ENCODE measurements around the gene CACNA1C. TPM values are rescaled to one million over a fixed set of nuclear protein-coding genes. Genes with fewer than 3 reads are reported as not detected.

The CACNA1C gene
- total RNA-seq, 2 donors from 2014 or later, result 0.84 to 10.2 TPM

- Histone ChIP-seq H3K4me3 (no peak overlapping the region), H3K4me1 (no peaks in the 10 kb centered on the region), H3K9me3 (no peaks in the 10 kb centered on the region), H3K36me3 (no peaks in the 10 kb centered on the region), H3K27ac (no peak overlapping the region), H3K27me3 (no peaks in the 10 kb centered on the region), H3K9ac (ENCODE audit: low read depth in 2 of 2, low read length in 2 of 2) (no peak overlapping the region)
- intact Hi-C loops (cut with DNase I), result loop anchor here (10.0 kb wide), 1 partner anchor 99 kb away; no protein-coding TSS in a partner anchor
- TF ChIP-seq, protein P1, sequence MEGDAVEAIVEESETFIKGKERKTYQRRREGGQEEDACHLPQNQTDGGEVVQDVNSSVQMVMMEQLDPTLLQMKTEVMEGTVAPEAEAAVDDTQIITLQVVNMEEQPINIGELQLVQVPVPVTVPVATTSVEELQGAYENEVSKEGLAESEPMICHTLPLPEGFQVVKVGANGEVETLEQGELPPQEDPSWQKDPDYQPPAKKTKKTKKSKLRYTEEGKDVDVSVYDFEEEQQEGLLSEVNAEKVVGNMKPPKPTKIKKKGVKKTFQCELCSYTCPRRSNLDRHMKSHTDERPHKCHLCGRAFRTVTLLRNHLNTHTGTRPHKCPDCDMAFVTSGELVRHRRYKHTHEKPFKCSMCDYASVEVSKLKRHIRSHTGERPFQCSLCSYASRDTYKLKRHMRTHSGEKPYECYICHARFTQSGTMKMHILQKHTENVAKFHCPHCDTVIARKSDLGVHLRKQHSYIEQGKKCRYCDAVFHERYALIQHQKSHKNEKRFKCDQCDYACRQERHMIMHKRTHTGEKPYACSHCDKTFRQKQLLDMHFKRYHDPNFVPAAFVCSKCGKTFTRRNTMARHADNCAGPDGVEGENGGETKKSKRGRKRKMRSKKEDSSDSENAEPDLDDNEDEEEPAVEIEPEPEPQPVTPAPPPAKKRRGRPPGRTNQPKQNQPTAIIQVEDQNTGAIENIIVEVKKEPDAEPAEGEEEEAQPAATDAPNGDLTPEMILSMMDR (IDR thresholded peaks at IDR 0.05), result no peak
- DNase-seq, result no peak
Measured at GRCh38 chr12:2686280-2686646, 633.5 kb downstream of the CACNA1C start.

- TF ChIP-seq, protein P1 (IDR thresholded peaks at IDR 0.05), result no peak
- Histone ChIP-seq H3K9me3 (no peaks in the 10 kb centered on the region), H3K4me1 (no peaks in the 10 kb centered on the region), H3K4me3 (no peak overlapping the region), H3K27ac (no peak overlapping the region), H3K9ac (ENCODE audit: low read depth in 2 of 2, low read length in 2 of 2) (no peak overlapping the region), H3K27me3 (no peaks in the 10 kb centered on the region), H3K36me3 (no peaks in the 10 kb centered on the region)
- intact Hi-C loops (cut with DNase I), result loop anchor here (10.0 kb wide), 1 partner anchor 98 kb away; no protein-coding TSS in a partner anchor
- DNase-seq, result no peak
Measured at GRCh38 chr12:2687058-2687457, 634.3 kb downstream of the CACNA1C start.

DNA sequence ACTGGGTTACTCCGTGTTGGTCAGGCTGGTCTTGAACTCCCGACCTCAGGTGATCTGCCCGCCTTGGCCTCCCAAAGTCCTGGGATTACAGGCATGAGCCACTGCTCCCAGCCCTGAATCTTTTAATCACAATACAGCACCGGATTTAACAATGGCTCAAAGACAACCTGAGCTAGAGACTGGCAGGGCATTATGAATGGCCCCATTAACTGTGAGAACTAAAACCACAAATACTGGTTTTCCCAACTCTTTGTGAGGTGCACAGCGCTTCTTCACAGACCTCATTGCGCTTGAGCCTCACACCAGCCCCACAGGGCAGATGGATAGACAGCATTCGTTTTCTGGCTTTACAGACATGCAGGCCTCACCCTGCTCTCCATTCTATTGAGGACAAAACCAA lies 634.9 kb downstream of the CACNA1C start:
- Histone ChIP-seq H3K36me3 (no peaks in the 10 kb centered on the region), H3K4me3 (no peak overlapping the region), H3K9ac (ENCODE audit: low read depth in 2 of 2, low read length in 2 of 2) (no peak overlapping the region), H3K4me1 (no peaks in the 10 kb centered on the region), H3K27me3 (no peaks in the 10 kb centered on the region), H3K9me3 (no peaks in the 10 kb centered on the region), H3K27ac (no peak overlapping the region)
- TF ChIP-seq, protein P1 (IDR thresholded peaks at IDR 0.05), result no peak
- intact Hi-C loops (cut with DNase I), result loop anchor here (10.0 kb wide), 1 partner anchor 97 kb away; no protein-coding TSS in a partner anchor
- DNase-seq, result no peak

GRCh38 chr12:2688381-2688931 lies 635.7 kb downstream of the CACNA1C start:
- Histone ChIP-seq H3K9ac (ENCODE audit: low read depth in 2 of 2, low read length in 2 of 2) (no peak overlapping the region), H3K36me3 (no peaks in the 10 kb centered on the region), H3K4me1 (no peaks in the 10 kb centered on the region), H3K27ac (no peak overlapping the region), H3K4me3 (no peak overlapping the region), H3K9me3 (no peaks in the 10 kb centered on the region), H3K27me3 (no peaks in the 10 kb centered on the region)
- TF ChIP-seq, protein P1 (IDR thresholded peaks at IDR 0.05), result no peak
- intact Hi-C loops (cut with DNase I), result loop anchor here (10.0 kb wide), 1 partner anchor 96 kb away; no protein-coding TSS in a partner anchor
- DNase-seq, result no peak

- H3K36me3 ChIP-seq, result no peaks in the 10 kb centered on the region
- H3K4me3 ChIP-seq, result no peak overlapping the region
- H3K27me3 ChIP-seq, result no peaks in the 10 kb centered on the region
- no peak overlapping the region for H3K9ac ChIP-seq (ENCODE audit: low read depth in 2 of 2, low read length in 2 of 2)
- no peak overlapping the region for H3K27ac ChIP-seq
- intact Hi-C loops (cut with DNase I), result loop anchor here (10.0 kb wide), 1 partner anchor 95 kb away; no protein-coding TSS in a partner anchor
- no peaks in the 10 kb centered on the region for H3K4me1 ChIP-seq
- no peak for DNase-seq
- no peaks in the 10 kb centered on the region for H3K9me3 ChIP-seq
- TF ChIP-seq, protein P1 (IDR thresholded peaks at IDR 0.05), result no peak
Measured at GRCh38 chr12:2689393-2689792, 636.6 kb downstream of the CACNA1C start.
